Suppressor macrophage treated with lipopolysaccharide for 1 hour (primary cell): ENCODE data around the gene DTWD2.
"Not testable (repeated sequence)": the region's sequence is repeated elsewhere in the genome, so short reads cannot be mapped to it uniquely, and the experiment has no call there.

ENCODE experiments used
- DNase-seq, 3 donors: peaks; one replicate each; pipeline ENCODE4 v3.0.0-alpha.2; 2020 to 2022

The DTWD2 gene

DNA sequence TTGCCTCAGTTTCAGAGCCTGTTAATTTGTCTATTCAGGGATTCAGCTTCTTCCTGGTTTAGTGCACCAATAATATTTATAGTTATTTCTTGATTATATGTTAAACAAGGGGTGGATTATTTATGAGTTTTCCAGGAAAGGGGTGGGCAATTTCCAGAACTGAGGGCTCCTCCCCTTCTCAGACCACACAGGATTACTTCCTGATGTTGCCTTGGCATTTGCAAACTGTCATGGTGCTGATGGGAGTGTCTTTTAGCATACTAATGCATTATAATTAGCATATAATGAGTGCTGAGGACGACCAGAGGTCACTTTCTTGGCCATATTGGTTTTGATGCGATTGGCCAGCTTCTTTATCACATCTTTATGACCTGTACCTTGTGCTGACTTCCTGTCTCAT lies 6.2 kb upstream of the DTWD2 start:
- no peak for DNase-seq

- DNase-seq, result not testable (repeated sequence)
Observed at GRCh38 chr5:118993118-118993517, 4.8 kb upstream of the DTWD2 start.

- not testable (repeated sequence) for DNase-seq
Observed at GRCh38 chr5:118992055-118992454, 3.7 kb upstream of the DTWD2 start.

- no peak for DNase-seq
Observed at GRCh38 chr5:118990582-118990981, 2.2 kb upstream of the DTWD2 start.

GRCh38 chr5:118989816-118990215 lies 1.5 kb upstream of the DTWD2 start:
- no peak for DNase-seq

DNA sequence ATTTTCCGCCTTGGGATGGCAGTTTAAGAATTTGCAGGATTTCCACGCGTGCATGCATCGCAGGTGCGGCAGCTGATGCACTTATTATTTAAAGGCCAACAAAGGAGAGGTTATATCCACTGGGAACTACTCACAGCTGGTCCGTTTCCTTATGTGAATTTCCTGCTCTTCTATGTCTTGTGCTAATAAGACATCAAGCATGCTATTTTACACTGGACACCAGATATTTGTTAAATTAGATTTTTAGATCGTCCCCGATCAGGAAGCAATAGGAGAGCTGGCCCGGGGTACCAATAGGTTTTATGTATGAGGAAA lies 476 bp upstream of the DTWD2 start:
- no peak for DNase-seq

DNA sequence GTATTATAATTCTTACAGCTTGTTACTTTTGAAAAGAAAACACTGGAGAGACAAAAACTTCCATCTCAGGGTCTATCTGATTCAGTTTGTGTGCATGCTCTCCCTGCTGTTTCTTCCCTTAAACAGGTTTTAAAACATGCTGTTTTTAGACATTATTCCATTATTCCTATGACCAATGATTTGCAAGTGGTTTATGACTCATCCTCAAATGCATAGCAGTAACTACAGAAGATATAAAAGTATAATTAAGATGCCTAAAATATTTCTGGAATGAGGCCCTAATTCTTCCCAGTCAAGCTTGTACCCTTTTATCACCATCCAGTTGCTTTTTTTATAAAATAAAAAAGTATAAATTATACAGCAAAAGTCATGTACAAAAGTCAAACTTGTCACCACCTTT lies 3.7 kb downstream of the DTWD2 start:
- DNase-seq, result peak in 2 of 3 donors; percentile 24 to 38

GRCh38 chr5:118981783-118982182 lies 6.6 kb downstream of the DTWD2 start:
- DNase-seq, result no peak

GRCh38 chr5:118980438-118980837 lies 7.9 kb downstream of the DTWD2 start:
- no peak for DNase-seq

GRCh38 chr5:118980017-118980416 lies 8.3 kb downstream of the DTWD2 start:
- no peak for DNase-seq

GRCh38 chr5:118973779-118974445 lies 14.4 kb downstream of the DTWD2 start:
- DNase-seq, result not testable (repeated sequence)

DNA sequence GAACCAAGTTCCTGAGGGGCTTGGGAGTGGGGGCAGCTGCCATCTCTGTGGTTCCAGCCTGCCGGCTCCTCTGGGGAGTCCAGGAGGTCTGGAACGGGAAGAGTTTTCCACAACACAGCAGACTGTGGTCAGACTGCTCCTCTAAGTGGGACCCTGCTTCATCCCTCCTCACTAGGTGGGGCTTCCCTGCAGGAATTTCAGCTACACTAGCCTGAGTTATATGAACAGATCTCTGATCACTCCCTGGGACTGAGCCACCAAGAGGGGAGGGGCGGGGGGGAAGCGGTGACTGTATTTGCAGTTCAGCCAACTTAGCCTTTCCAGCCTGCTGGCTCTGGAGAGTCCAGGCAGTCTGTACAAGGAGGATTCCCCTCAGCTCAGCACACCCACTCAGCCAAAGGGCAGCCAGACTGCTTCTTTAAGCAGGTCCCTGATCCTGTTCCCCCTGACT lies 19.4 kb downstream of the DTWD2 start:
- DNase-seq, result no peak

DNA sequence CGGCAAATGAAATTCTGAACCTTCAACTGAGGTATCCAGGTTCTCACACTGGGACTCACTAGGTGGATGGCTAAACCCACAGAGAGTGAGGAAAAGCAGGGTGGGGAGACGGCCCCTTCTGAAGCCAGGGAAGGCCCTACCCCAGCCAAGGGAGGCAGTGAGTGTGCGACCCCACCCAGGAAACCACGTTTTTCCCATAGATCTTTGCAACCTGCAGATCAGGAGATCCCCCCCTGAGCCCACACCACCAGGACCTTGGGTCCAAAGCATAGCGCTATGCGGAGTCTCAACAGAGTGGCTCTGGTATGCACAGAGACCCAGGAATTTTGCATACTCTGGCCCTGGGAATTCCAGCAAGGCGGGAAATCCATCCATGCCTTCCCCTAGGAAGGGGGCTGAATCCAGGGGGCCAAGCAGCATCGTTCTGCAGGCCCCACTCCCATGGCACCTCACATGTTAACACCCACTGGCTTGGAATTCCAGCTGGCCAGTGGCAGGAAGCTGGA lies 19.9 kb downstream of the DTWD2 start:
- DNase-seq, result no peak

DNA sequence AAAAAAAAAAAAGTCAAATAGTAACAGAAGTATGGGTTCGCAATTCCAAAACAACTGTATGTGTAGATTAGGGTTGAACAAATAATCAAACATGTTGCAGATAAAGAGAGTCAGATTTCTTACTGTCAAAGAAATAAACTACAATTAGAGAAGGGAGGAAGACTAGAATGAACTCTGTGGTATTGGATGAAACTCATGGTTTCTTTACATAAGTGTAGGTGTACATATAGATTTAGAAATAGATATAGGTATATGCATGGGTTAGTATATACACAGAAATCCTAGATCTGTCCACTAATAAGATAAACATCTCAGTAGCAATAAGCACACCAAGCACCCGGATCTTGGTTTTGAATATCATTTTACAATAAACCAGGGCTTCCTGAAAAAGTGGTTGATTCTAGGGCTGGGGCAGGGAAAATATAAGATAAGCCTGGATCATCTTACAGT lies 21.3 kb downstream of the DTWD2 start:
- no peak for DNase-seq

DNA sequence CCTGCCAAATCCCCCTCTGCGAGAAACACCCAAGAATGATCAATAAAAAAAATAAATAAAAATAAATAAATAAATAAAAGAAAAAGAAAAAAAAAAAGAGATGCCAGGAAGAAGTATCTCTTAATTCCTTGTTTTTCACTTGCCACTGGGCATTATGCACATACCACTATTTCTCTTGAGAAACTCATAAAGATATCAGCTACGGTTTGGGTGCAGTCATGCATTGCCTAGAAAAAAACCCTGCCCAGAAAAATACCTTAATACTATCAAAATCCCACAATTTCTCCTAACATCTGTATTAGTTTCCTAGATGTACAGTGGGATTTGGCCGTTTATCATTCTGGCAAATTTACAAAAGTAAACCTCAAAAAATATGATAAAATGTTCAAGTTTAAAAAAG lies 22.5 kb downstream of the DTWD2 start:
- no peak for DNase-seq

GRCh38 chr5:118964970-118965369 lies 23.4 kb downstream of the DTWD2 start:
- DNase-seq, result not testable (repeated sequence)

- DNase-seq, result not testable (repeated sequence)
Observed at GRCh38 chr5:118964388-118964787, 24.0 kb downstream of the DTWD2 start.

DNA sequence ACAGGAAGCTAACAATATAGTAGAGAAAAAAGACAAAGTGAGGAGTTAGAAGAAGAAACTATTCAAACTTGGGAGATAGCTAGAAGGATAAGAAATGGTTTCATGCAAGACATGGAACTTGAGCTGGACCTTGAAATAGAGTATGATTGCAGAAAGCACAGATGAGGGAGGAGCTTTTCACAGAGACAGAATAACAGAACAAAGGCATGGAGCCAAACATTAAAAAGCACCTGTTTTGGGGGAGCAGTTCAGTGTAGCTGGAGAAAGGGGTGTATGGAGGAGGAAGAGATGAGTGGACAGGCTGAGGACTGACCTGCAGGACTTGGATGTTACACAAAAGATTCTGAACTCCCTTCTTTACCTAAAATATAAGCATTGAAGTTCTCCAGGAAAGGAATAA lies 25.2 kb downstream of the DTWD2 start:
- no peak for DNase-seq

- no peak for DNase-seq
Observed at GRCh38 chr5:118960557-118960956, 27.8 kb downstream of the DTWD2 start.

DNA sequence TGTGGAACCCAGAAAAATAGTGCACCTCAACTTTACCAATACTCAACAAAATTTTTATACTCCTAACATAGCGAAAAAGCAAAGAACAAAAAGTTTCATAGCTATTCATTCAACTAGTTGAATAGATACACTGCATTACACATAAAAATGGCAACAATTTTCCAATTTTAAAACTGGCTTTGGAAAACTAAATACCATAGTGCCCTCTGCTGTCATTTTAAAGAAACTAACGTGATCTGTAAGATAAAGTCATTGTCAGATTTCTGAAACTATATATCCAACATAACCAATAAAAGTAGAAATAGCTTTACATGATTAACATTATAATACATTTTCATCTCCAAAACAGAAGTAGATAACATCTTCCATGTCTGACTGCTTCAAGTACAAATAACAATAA lies 31.6 kb downstream of the DTWD2 start:
- DNase-seq, result peak; percentile 9 to 35 (median 32)

DNA sequence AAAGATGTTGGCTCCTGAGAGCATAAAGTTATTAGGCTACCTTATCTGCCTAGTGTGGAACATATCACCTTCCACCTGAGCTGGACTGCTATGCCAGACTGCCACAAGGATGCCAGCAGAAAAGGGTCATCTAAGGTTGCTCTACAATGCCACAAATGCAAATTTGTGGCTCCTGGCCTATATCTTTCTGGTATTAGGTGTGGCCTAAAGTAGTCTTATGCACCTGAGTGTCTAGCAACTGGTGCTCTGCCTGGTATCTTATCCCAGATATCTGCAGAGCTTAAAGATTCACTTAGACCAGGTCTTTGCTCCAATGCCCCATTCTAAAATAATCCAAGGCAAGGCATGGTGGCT lies 34.7 kb downstream of the DTWD2 start:
- no peak for DNase-seq

DNA sequence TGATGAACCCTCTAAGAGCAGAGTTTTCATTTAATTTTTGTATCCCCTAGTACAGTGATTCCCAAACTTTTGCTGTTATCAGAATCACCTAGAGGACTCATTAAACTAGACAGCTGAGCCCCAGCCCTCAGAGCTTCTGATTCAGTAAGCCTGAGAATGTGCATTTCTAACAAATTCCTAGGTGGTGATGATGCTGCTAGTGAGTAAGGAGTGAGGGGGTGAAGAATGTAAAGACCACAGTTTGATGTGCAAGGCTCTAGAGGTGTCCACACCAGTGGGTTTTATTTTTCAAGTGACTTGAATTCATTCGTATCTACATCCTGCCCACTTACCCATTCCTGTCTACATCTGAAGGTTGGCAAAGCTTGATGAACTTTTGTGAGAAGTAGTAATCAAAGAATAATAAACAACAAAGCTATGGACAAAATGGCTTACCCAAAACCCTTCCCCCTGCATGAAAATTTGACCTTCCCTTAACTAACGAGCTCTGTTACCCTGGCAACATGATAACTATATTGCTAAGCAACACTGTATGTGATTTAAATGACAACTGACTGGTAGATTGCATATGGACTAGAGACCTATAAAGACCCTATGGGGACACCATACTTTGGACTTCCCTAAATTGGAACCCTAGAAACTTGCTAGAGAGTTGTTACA lies 35.2 kb downstream of the DTWD2 start:
- no peak for DNase-seq

DNA sequence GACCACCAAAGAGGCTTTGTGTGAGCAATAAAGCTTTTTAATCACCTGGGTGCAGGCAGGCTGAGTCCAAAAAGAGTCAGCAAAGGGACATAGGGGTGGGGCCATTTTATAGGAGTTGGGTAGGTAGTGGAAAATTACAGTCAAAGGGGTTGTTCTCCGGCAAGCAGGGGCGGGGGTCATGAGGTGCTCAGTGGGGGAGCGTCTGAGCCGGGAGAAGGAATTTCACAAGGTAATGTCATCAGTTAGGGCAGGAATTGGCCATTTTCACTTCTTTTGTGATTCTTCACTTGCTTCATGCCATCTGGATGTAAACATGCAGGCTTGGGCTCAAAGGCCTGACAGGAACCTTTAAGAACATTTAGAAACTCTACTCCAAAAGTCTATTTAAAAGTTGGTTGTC lies 36.0 kb downstream of the DTWD2 start:
- DNase-seq, result not testable (repeated sequence)

DNA sequence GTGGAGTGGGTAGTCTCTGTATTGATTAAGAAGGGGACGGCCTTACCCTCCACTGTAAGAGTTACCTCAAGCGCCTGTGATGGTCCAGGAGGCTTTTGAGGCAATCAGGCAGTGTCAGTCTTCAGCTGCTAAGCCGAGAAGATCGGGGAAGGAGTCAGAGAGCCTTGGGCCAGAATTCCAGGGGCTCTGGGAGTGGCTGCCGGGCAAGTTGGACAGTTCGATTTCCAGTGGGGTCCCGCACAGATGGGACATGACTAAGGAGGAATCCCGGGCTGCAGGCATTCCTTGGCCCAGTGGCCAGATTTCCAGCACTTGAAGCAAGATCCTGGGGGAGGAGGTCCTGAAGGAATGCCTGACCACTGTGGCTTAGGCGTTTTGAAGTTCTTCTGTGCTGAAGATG lies 38.0 kb downstream of the DTWD2 start:
- DNase-seq, result not testable (repeated sequence)
